22Rv1 (cell line): ENCODE results near the gene ERFL.

Source experiments
- CTCF ChIP-seq: fragments of 450-650 bp; IDR thresholded peaks from 2 replicates; pipeline ENCODE4 v1.5.1; 2017; ENCODE audit warnings: mild to moderate bottlenecking
- ZFX ChIP-seq: fragments of 450-650 bp; IDR thresholded peaks from 2 replicates; pipeline ENCODE4 v1.6.1; 2017; ENCODE audit warnings: antibody characterized with exemption, borderline replicate concordance

GRCh38 chr19:41872775-41873647, 55.2 kb downstream of the ERFL start:
- peak; percentile 88 for TF ChIP-seq CTCF
- TF ChIP-seq ZFX, result no peak
